NCI-H2196 (cell line): ENCODE results near the gene HPGDS.

Experiments used
- DNase-seq: peaks from one replicate; lab custom pipeline; 2025; ENCODE audit not compliant: unreplicated experiment; lab: John Stamatoyannopoulos, UW

HPGDS gene

GRCh38 chr4:94262163-94263016, 80.2 kb downstream of the HPGDS start:
- DNase-seq: no peak

- no peak for DNase-seq
These were observed 85.8 kb downstream of the HPGDS start for GRCh38 chr4:94256828-94257227.

GRCh38 chr4:94256144-94256783, 86.4 kb downstream of the HPGDS start:
- no peak for DNase-seq

GRCh38 chr4:94253036-94253435, 89.6 kb downstream of the HPGDS start:
- no peak for DNase-seq

- no peak for DNase-seq
These were observed 91.5 kb downstream of the HPGDS start for GRCh38 chr4:94251094-94251493.
